HepG2 (cell line): Measurements from ENCODE around the gene OSBPL2. TPM values are rescaled to one million over a fixed set of nuclear protein-coding genes. Genes with fewer than 3 reads are reported as not detected.

Experiments
- ARNT ChIP-seq: fragments of 450-650 bp; IDR thresholded peaks from 2 replicates; pipeline ENCODE4 v1.6.1; 2017
- ATF7-NPFF ChIP-seq: sonication (generic); formaldehyde crosslinking; IDR thresholded peaks from 2 replicates; pipeline ENCODE4 v1.8.1; 2023; ENCODE audit warnings: mild to moderate bottlenecking, low read depth, missing genetic modification reagents, moderate library complexity
- BRD4 ChIP-seq: sonication (generic); formaldehyde crosslinking; IDR thresholded peaks from 2 replicates; pipeline ENCODE4 v1.4.0; 2020; ENCODE audit warnings: missing genetic modification reagents
- KDM5B ChIP-seq: sonication (generic); formaldehyde crosslinking; IDR thresholded peaks from 2 replicates; pipeline ENCODE4 v1.4.0; 2020; ENCODE audit warnings: missing genetic modification reagents, mild to moderate bottlenecking, borderline replicate concordance
- KLF6 ChIP-seq: IDR thresholded peaks from 2 replicates; pipeline ENCODE4 v1.8.0; 2016; ENCODE audit warnings: missing biosample characterization, missing genetic modification reagents
- MEIS2 ChIP-seq: sonication (generic); formaldehyde crosslinking; IDR thresholded peaks from 2 replicates; pipeline ENCODE4 v1.9.0; 2021; ENCODE audit warnings: mild to moderate bottlenecking, missing genetic modification reagents
- NRL ChIP-seq: sonication (generic); formaldehyde crosslinking; IDR thresholded peaks from 2 replicates; pipeline ENCODE4 v1.5.0; 2020; ENCODE audit warnings: missing genetic modification reagents, mild to moderate bottlenecking, moderate library complexity, borderline replicate concordance
- PAX8 ChIP-seq: sonication (generic); formaldehyde crosslinking; IDR thresholded peaks from 2 replicates; pipeline ENCODE4 v1.8.0; 2022; ENCODE audit warnings: mild to moderate bottlenecking, missing genetic modification reagents, borderline replicate concordance
- RFX3 ChIP-seq: IDR thresholded peaks from 2 replicates; pipeline ENCODE4 v1.6.1; 2016; ENCODE audit warnings: missing biosample characterization, missing genetic modification reagents
- SIN3B ChIP-seq: fragments of 150-350 bp; IDR thresholded peaks from 2 replicates; pipeline ENCODE4 v1.6.1; 2014; ENCODE audit warnings: low read length
- SMAD1 ChIP-seq: sonication (generic); formaldehyde crosslinking; IDR thresholded peaks from 2 replicates; pipeline ENCODE4 v1.4.0; 2020; ENCODE audit warnings: missing genetic modification reagents, low read depth, mild to moderate bottlenecking, borderline replicate concordance
- ZFP62 ChIP-seq: sonication (generic); formaldehyde crosslinking; IDR thresholded peaks from 2 replicates; pipeline ENCODE4 v1.4.0; 2020; ENCODE audit warnings: missing genetic modification reagents
- ZKSCAN5 ChIP-seq: sonication (generic); formaldehyde crosslinking; IDR thresholded peaks from 2 replicates; pipeline ENCODE4 v1.5.1; 2020; ENCODE audit warnings: mild to moderate bottlenecking, missing genetic modification reagents
- ZNF430 ChIP-seq: sonication (generic); formaldehyde crosslinking; IDR thresholded peaks from 2 replicates; pipeline ENCODE4 v1.9.0; 2021; ENCODE audit warnings: mild to moderate bottlenecking, missing genetic modification reagents
- ZNF660 ChIP-seq: sonication (generic); formaldehyde crosslinking; IDR thresholded peaks from 2 replicates; pipeline ENCODE4 v1.5.1; 2020; ENCODE audit warnings: mild to moderate bottlenecking, low read depth, missing genetic modification reagents, borderline replicate concordance
- ZNF839 ChIP-seq: sonication (generic); formaldehyde crosslinking; IDR thresholded peaks from 2 replicates; pipeline ENCODE4 v1.4.0; 2020; ENCODE audit warnings: missing genetic modification reagents, mild to moderate bottlenecking, borderline replicate concordance
- polyA plus RNA-seq, 8 experiments: library from polyadenylated mRNA; depleted of rRNA in 3 of 8; stranded (reverse) in 7 of 8; unstranded in 1 of 8; fragments of >200 nt; fragmentation: Illumina TruSeq in 4 of 8; extraction: Trizol in 4 of 8; gene quantifications; 2 replicates each; pipeline versions ENCODE4 v1.2.1 to v1.2.3, GENCODE V29; 2011 to 2016; ENCODE audit warnings: low read depth in 4 of 8, missing spikeins in 1 of 8, mixed read lengths in 1 of 8; ENCODE audit not compliant: insufficient read depth in 1 of 8
- total RNA-seq, 5 experiments: library from RNA; depleted of rRNA; stranded (reverse); fragments of >200 nt; fragmentation: Illumina TruSeq; extraction: Trizol; gene quantifications; 2 replicates each; pipeline ENCODE4 v1.2.3, GENCODE V29; 2016; ENCODE audit warnings: low read depth in 1 of 5
- TF ChIP-seq, protein P1 (sequence below): sonication (generic); formaldehyde crosslinking; IDR thresholded peaks from 2 replicates; pipeline ENCODE4 v1.4.0; 2020; ENCODE audit warnings: missing genetic modification reagents, borderline replicate concordance
- TF ChIP-seq, protein P2 (sequence below), 2 experiments: sonication (generic) in 1 of 2; formaldehyde crosslinking in 1 of 2; IDR thresholded peaks; 2 replicates each; pipeline versions ENCODE4 v1.4.0 to v1.6.1; 2016 to 2020; ENCODE audit warnings: borderline replicate concordance in 1 of 2, low read depth in 1 of 2, mild to moderate bottlenecking in 1 of 2, missing genetic modification reagents in 1 of 2
- TF ChIP-seq, protein P3 (sequence below): IDR thresholded peaks from 2 replicates; pipeline ENCODE4 v1.6.1; 2016; ENCODE audit warnings: mild to moderate bottlenecking, missing biosample characterization, missing genetic modification reagents
- TF ChIP-seq, protein P4 (sequence below): sonication (generic); formaldehyde crosslinking; IDR thresholded peaks from 2 replicates; pipeline ENCODE4 v1.9.0; 2021; ENCODE audit warnings: missing genetic modification reagents, borderline replicate concordance

The OSBPL2 gene
- total and polyA plus RNA-seq, 2 of the 13 experiments (the other 11 are each of a cell fraction or from before 2014, with no cell fraction given), result 18.5 to 37.4 TPM

DNA sequence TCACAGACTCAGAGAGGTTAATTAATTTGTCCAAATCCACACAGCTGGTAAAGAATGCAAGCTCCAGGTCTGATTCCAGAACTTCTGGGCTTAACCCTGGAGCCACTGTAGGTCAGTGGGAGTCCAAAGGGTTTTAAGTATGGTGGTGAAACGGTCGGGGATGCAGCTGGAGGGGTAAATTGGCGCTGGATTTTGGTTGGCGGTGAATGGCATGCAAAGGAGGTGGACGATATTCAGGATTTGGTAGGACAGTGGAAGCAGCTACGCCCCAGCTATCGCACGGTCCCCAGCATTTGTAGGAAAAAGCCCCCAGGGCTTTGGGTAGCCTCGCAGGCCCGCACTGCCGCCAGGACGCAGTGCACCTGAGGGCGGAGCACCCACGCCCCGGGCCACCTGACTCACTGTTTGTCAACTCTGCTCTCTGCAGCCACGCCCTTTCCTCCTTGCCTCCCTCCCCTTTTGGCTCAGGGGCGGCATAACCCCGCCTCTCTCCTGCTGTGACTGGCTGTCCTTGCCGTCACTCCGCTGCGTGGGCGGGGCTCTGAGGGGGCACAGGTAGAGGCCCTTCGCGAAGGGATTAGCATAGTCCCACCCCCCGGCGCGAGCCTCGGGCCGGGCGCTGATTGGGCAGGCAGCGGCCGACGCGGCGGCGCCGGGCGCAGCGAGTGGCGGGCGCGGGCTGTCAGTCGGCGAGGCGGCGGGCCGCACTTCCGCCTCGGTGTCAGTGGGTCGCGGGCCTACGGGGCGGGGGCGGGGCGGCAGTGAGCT is at the start of gene OSBPL2 (continued):
- TF ChIP-seq, protein P1, sequence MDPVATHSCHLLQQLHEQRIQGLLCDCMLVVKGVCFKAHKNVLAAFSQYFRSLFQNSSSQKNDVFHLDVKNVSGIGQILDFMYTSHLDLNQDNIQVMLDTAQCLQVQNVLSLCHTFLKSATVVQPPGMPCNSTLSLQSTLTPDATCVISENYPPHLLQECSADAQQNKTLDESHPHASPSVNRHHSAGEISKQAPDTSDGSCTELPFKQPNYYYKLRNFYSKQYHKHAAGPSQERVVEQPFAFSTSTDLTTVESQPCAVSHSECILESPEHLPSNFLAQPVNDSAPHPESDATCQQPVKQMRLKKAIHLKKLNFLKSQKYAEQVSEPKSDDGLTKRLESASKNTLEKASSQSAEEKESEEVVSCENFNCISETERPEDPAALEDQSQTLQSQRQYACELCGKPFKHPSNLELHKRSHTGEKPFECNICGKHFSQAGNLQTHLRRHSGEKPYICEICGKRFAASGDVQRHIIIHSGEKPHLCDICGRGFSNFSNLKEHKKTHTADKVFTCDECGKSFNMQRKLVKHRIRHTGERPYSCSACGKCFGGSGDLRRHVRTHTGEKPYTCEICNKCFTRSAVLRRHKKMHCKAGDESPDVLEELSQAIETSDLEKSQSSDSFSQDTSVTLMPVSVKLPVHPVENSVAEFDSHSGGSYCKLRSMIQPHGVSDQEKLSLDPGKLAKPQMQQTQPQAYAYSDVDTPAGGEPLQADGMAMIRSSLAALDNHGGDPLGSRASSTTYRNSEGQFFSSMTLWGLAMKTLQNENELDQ (CRISPR knock-in tag), result no peak
- TF ChIP-seq, protein P2, sequence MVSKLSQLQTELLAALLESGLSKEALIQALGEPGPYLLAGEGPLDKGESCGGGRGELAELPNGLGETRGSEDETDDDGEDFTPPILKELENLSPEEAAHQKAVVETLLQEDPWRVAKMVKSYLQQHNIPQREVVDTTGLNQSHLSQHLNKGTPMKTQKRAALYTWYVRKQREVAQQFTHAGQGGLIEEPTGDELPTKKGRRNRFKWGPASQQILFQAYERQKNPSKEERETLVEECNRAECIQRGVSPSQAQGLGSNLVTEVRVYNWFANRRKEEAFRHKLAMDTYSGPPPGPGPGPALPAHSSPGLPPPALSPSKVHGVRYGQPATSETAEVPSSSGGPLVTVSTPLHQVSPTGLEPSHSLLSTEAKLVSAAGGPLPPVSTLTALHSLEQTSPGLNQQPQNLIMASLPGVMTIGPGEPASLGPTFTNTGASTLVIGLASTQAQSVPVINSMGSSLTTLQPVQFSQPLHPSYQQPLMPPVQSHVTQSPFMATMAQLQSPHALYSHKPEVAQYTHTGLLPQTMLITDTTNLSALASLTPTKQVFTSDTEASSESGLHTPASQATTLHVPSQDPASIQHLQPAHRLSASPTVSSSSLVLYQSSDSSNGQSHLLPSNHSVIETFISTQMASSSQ (IDR thresholded peaks at IDR 0.05; ENCODE audit: low read depth), result no peak
- TF ChIP-seq, protein P2 (CRISPR knock-in tag; IDR thresholded peaks at IDR 0.05; ENCODE audit: borderline replicate concordance), result no peak
- TF ChIP-seq ZNF839 (CRISPR knock-in tag) (no peak), ATF7-NPFF (CRISPR knock-in tag) (peak; percentile 58; the same call in 1 of the 2 replicates), KLF6 (CRISPR knock-in tag) (no peak; the same call in 1 of the 2 replicates), ZFP62 (CRISPR knock-in tag) (no peak), KDM5B (0 out of 2 replicates have a peak, but pooled peaks have one; percentile 8), ZNF430 (CRISPR knock-in tag) (no peak), NRL (CRISPR knock-in tag) (no peak), RFX3 (CRISPR knock-in tag) (no peak), PAX8 (CRISPR knock-in tag) (0 out of 2 replicates have a peak, but pooled peaks have one; percentile 53), MEIS2 (CRISPR knock-in tag) (peak; percentile 20; the same call in 1 of the 2 replicates), ZNF660 (CRISPR knock-in tag) (no peak), BRD4 (CRISPR knock-in tag) (no peak), ARNT (no peak), SMAD1 (CRISPR knock-in tag) (peak; percentile 67; the same call in 1 of the 2 replicates), SIN3B (no peak), ZKSCAN5 (no peak)
- TF ChIP-seq, protein P3, sequence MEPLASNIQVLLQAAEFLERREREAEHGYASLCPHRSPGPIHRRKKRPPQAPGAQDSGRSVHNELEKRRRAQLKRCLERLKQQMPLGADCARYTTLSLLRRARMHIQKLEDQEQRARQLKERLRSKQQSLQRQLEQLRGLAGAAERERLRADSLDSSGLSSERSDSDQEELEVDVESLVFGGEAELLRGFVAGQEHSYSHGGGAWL (CRISPR knock-in tag), result peak; percentile 42; the same call in 1 of the 2 replicates
- TF ChIP-seq, protein P4, sequence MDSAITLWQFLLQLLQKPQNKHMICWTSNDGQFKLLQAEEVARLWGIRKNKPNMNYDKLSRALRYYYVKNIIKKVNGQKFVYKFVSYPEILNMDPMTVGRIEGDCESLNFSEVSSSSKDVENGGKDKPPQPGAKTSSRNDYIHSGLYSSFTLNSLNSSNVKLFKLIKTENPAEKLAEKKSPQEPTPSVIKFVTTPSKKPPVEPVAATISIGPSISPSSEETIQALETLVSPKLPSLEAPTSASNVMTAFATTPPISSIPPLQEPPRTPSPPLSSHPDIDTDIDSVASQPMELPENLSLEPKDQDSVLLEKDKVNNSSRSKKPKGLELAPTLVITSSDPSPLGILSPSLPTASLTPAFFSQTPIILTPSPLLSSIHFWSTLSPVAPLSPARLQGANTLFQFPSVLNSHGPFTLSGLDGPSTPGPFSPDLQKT (CRISPR knock-in tag), result no peak
